Measurements from ENCODE around the gene ELL.

The ELL gene

GRCh38 chr19:18434411-18435175 lies 87.3 kb downstream of the ELL start:
- Histone ChIP-seq H3K36me3 (peaks cover 42% of the 10 kb centered on the region), H3K27ac (peak overlapping the region; percentile 36), H3K9me3 (ENCODE audit: severe bottlenecking) (no peaks in the 10 kb centered on the region), H3K27me3 (ENCODE audit: insufficient read depth, low read depth, severe bottlenecking) (no peaks in the 10 kb centered on the region), H3K4me3 (ENCODE audit: low read depth, low read length) (no peak overlapping the region)
- no peak for DNase-seq
- TF ChIP-seq, protein P1, sequence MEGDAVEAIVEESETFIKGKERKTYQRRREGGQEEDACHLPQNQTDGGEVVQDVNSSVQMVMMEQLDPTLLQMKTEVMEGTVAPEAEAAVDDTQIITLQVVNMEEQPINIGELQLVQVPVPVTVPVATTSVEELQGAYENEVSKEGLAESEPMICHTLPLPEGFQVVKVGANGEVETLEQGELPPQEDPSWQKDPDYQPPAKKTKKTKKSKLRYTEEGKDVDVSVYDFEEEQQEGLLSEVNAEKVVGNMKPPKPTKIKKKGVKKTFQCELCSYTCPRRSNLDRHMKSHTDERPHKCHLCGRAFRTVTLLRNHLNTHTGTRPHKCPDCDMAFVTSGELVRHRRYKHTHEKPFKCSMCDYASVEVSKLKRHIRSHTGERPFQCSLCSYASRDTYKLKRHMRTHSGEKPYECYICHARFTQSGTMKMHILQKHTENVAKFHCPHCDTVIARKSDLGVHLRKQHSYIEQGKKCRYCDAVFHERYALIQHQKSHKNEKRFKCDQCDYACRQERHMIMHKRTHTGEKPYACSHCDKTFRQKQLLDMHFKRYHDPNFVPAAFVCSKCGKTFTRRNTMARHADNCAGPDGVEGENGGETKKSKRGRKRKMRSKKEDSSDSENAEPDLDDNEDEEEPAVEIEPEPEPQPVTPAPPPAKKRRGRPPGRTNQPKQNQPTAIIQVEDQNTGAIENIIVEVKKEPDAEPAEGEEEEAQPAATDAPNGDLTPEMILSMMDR (IDR thresholded peaks at IDR 0.05; ENCODE audit: low read depth, low read length) = no peak

- TF ChIP-seq, protein P1 (IDR thresholded peaks at IDR 0.05; ENCODE audit: low read depth, low read length) = no peak
- H3K36me3 ChIP-seq = peaks cover 42% of the 10 kb centered on the region
- DNase-seq = peak; percentile 65
- H3K9me3 ChIP-seq (ENCODE audit: severe bottlenecking) = no peaks in the 10 kb centered on the region
- no peak overlapping the region; the same call in 1 of the 2 replicates for H3K4me3 ChIP-seq (ENCODE audit: low read depth, low read length)
- H3K27me3 ChIP-seq (ENCODE audit: insufficient read depth, low read depth, severe bottlenecking) = no peaks in the 10 kb centered on the region
- H3K27ac ChIP-seq = peak overlapping the region; percentile 86; the same call in 1 of the 2 replicates
These were observed 88.0 kb downstream of the ELL start for GRCh38 chr19:18433735-18434398.

GRCh38 chr19:18433015-18433691 lies 88.7 kb downstream of the ELL start:
- DNase-seq = peak; percentile 53
- Histone ChIP-seq H3K27ac (peak overlapping the region; percentile 86), H3K9me3 (ENCODE audit: severe bottlenecking) (no peaks in the 10 kb centered on the region), H3K36me3 (peaks cover 42% of the 10 kb centered on the region), H3K4me3 (ENCODE audit: low read depth, low read length) (peak overlapping the region; percentile 35), H3K27me3 (ENCODE audit: insufficient read depth, low read depth, severe bottlenecking) (no peaks in the 10 kb centered on the region)
- TF ChIP-seq, protein P1 (IDR thresholded peaks at IDR 0.05; ENCODE audit: low read depth, low read length) = no peak

GRCh38 chr19:18432275-18433014 lies 89.4 kb downstream of the ELL start:
- no peaks in the 10 kb centered on the region for H3K9me3 ChIP-seq (ENCODE audit: severe bottlenecking)
- peak overlapping the region; percentile 86 for H3K27ac ChIP-seq
- no peaks in the 10 kb centered on the region for H3K27me3 ChIP-seq (ENCODE audit: insufficient read depth, low read depth, severe bottlenecking)
- DNase-seq = no peak
- TF ChIP-seq, protein P1 (IDR thresholded peaks at IDR 0.05; ENCODE audit: low read depth, low read length) = no peak
- peaks cover 42% of the 10 kb centered on the region for H3K36me3 ChIP-seq
- H3K4me3 ChIP-seq (ENCODE audit: low read depth, low read length) = peak overlapping the region; percentile 35

- H3K27ac ChIP-seq = peak overlapping the region; percentile 86
- TF ChIP-seq, protein P1 (IDR thresholded peaks at IDR 0.05; ENCODE audit: low read depth, low read length) = no peak
- no peak overlapping the region for H3K4me3 ChIP-seq (ENCODE audit: low read depth, low read length)
- H3K27me3 ChIP-seq (ENCODE audit: insufficient read depth, low read depth, severe bottlenecking) = no peaks in the 10 kb centered on the region
- H3K9me3 ChIP-seq (ENCODE audit: severe bottlenecking) = no peaks in the 10 kb centered on the region
- DNase-seq = no peak
- peaks cover 43% of the 10 kb centered on the region for H3K36me3 ChIP-seq
These were observed 90.3 kb downstream of the ELL start for GRCh38 chr19:18431351-18432197.
